HG03108 (cell line): ENCODE results near the gene EPC2.
A peak's percentile ranks its signal among the peaks of the same experiment; 100 is the strongest.
"Not testable (repeated sequence)": the region's sequence is repeated elsewhere in the genome, so short reads cannot be mapped to it uniquely, and the experiment has no call there.

Experiments used
- ATAC-seq: cut with Tn5 transposase; IDR thresholded peaks from one replicate; pipeline ENCODE4 v1.9.1; 2021; ENCODE audit warnings: moderate library complexity; ENCODE audit not compliant: unreplicated experiment

Gene EPC2

GRCh38 chr2:148721520-148721931, 77.0 kb downstream of the EPC2 start:
- no peak for ATAC-seq

DNA sequence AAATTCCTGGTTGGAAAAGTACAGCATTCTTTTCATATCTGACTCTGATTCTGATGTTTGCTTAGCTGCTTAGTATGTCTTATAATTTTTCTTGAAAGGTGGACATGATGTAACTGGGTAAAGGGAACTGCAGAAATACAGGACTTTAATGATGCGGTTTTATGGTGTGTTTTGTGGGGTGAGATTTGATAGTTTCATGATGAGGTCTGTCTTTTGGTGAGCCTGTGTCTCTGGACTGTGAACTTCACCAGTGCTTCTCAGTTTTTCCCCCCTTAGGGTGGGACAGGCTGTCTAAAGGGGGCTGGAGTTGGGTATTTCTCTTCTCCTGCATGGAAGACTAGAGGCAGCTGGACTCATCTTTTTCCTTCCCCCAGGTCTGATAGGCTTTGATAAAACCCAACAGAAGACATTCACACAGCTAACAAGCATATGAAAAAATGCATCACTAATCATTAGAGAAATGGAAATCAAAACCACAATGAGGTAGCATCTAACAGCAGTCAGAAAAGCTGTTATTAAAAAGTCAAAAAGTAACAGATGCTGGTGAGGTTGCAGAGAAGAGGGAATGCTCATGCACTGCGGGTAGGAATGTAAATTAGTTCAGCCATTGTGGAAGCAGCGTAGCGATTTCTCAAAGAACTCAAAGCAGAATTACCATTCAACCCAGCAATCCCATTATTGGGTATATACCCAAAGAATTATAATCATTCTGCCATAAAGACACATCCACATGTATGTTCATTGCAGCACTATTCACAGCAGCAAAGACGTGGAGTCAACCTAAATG, 77.6 kb downstream of the EPC2 start:
- no peak for ATAC-seq

DNA sequence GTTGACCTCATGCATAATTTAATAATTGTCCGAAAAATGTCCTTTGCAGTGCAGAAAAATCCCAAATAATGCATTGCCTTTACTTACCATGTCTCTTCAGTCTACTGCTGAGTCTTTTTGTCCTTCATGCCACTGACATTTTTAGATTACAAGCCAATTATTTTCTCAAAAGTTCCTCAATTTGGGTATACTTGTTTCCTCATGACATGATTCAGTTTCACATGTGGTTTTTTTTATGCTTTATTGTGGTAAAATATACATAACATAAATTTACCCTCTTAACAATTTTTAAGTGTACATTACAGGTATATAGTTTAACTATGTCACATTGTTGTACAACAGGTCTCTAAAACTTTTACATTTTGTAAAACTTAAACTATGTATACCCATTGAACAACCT, 81.0 kb downstream of the EPC2 start:
- ATAC-seq: no peak

DNA sequence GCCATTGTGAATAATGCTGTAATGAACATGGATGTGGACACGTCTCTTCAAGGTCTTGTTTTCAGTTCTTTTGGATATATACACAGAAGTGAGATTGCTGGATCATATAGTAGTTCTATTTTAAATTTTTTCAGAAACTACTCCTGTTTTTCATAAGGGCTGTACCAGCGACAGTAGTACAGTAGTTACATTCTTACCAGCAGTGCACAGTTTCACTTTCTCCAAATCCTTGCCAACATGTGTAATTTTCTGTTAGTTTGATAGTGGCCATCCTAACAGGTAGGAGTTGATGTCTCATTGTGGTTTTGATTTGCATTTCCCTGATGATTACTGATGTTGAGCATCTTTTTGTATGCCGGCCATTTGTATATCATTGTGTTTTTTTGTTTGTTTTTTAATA, 81.7 kb downstream of the EPC2 start:
- peak; percentile 50 for ATAC-seq

- no peak for ATAC-seq
Observed at GRCh38 chr2:148730085-148730484, 85.5 kb downstream of the EPC2 start.

- no peak for ATAC-seq
Observed at GRCh38 chr2:148737742-148738141, 93.2 kb downstream of the EPC2 start.

GRCh38 chr2:148739454-148740105, 95.0 kb downstream of the EPC2 start:
- ATAC-seq: no peak

GRCh38 chr2:148742373-148742772, 97.8 kb downstream of the EPC2 start:
- no peak for ATAC-seq

DNA sequence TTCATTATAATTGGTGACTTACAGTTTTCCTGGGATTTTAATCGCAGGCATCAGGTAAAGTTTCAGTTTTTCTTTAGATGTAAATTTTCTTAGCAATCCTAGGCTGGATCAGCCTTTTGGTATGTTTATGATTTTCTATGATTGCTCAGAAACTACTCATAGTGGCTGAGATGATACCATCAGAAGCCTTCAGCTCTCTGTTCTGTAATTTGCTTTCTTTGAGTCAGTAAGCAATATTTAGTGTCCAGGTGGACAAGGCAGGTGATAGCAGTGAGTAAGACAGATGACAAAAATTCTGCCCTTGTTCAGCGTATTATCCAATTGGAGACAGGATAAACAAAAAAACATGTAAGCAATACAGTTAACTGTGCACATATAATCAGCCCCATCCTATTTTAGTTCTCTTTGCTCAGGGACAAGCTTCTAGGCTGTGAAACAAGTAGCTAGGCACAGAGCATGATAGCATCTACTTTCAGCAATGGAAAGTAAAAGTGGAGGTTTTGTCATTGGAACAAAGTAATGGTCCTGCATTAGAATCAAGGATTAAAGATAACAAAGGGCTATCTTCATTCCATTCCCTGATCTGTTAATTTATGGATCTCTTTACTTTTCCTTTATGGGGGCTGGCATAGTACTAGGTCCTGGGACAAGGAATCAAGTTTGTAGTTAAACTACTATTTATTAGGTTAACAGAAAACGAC, 100.8 kb downstream of the EPC2 start:
- no peak for ATAC-seq

GRCh38 chr2:148746973-148747372, 102.4 kb downstream of the EPC2 start:
- ATAC-seq: no peak

- ATAC-seq: no peak
Observed at GRCh38 chr2:148751907-148752306, 107.4 kb downstream of the EPC2 start.

DNA sequence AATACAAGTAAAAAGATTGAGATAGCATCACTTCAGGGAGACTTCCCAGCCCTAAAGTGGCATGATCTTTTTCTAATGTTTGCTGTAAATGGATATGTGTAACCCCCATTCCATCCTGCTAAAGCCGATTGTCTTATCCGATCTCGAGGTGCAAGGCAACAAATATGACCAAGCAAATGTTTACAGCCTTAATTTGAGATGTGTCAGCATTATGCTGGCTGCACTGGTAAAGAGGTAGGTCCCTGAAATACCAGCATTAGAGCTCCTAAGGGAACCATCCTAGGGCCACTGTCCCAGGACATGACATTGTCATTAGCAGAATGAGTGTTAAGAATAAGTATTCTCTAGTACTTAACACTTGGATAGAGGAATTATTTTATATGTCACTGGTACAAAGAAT, 108.4 kb downstream of the EPC2 start:
- no peak for ATAC-seq

- no peak for ATAC-seq
Observed at GRCh38 chr2:148754864-148755263, 110.3 kb downstream of the EPC2 start.

DNA sequence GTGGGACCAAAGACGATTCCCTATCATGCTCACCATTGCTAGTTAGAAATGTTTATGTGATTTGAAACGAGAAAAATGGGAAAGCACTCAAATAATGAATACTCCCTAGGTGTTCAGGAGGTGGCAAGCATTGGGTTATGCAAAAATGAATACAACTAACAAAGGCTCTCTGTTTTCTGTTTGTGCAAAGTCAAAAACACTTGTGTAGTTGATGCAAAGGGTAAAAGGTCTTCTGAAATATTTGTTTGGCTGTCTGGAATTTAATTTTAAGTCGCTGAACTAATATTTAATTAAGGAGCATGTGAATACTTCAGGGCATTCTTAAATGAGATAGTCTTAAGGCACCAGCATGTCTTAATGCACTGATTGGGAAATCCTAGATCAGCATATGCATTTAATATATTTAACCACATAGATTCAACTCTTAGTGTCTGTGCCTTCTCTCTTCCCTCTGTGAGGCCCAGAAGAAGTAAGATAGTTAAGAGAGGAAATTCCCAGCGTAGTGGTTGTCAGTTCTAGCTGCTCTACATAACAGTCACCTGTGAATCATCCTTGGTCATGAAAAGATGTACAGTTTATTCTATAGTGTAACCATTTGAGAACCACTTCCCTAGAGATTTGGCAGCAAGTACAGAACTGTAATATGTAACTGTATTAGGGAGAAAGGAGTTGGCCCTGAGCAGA, 111.9 kb downstream of the EPC2 start:
- ATAC-seq: no peak

DNA sequence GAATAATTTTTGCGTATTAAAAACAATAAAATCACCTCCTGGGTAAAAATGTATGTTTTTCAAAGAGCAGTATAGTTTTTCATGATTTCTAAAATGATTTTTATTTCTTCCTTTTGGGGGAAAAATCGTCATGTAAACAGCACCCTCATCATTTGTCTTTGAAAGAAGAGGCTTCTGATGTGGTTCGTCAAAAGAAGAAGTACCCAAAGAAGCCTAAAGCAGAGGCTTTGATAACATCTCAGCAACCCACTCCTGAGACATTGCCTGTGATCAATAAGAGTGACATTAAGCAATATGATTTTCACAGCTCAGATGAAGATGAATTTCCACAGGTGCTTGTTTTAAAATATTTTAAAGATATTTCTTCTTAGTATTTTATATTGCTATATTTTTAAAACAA, 120.3 kb downstream of the EPC2 start:
- ATAC-seq: no peak

GRCh38 chr2:148770047-148770446, 125.5 kb downstream of the EPC2 start:
- ATAC-seq: no peak

DNA sequence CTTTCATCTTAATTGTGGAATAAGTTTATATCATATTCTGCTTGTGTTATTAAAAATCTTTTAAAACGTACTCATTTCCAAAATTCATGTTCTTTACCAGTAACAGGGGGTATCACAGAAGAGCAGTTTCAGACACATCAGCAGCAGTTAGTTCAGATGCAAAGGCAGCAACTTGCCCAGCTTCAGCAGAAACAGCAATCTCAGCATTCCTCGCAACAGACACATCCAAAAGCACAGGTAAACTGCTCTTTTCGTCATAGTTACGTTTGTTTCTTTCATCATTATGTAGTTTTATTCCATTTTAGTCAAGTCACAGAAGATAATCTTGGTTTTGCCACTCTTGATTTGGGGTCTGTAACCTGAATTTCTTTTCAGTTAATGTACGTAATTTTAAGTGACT, 137.0 kb downstream of the EPC2 start:
- ATAC-seq: no peak

GRCh38 chr2:148789059-148789458, 144.5 kb downstream of the EPC2 start:
- ATAC-seq: no peak

- ATAC-seq: not testable (repeated sequence)
Observed at GRCh38 chr2:148790172-148790571, 145.6 kb downstream of the EPC2 start.

DNA sequence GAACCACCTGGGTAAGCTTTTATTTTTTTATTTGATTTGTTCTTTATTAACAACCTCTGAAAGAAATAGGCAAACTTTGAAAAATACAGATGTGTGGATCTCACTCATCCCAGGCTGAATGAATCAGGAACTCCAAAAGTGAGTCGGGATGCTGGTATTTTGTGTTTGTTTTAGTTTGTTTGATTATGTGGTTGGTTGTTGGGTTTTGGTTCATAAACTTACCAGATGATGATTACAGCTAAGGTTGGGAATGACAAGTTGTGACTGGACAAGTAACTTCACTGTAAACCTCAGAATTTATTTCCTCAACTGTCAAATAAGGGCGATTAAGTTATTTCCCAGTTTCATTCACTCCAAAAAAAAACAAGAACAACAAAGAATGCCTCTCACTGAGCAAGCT, 150.0 kb downstream of the EPC2 start:
- no peak for ATAC-seq

GRCh38 chr2:148796735-148797512, 152.4 kb downstream of the EPC2 start:
- ATAC-seq: no peak
